ENCODE results near the gene TMX4. TPM values are rescaled to one million over a fixed set of nuclear protein-coding genes. Genes with fewer than 3 reads are reported as not detected.
"Not testable (repeated sequence)": the region's sequence is repeated elsewhere in the genome, so short reads cannot be mapped to it uniquely, and the experiment has no call there.

Gene TMX4
- total RNA-seq, 4 donors from 2014 or later, result 16.2 to 24.2 (median 21.8) TPM

DNA sequence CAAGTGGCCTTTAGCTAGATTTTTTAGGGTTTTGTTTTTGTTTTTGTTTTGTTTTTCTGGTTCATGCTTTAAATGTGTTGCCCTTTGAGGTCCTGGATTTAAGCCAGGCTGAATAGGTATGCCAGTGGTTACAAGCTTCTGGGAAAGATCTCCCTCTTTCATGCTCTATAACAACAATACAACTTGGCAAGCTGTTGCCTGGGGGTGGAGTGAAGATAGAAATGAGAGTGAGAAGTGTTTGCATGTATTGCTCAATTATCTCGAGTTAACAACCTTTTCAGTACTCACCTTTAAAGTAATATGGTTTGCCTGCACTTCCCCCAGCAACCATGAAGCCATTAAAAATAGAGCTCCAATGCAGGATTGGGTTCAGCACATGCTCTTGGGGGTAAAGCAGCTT, 60.1 kb downstream of the TMX4 start:
- Histone ChIP-seq H3K9me3 (no peaks in the 10 kb centered on the region), H3K27me3 (no peaks in the 10 kb centered on the region), H3K36me3 (no peaks in the 10 kb centered on the region), H3K4me1 (no peaks in the 10 kb centered on the region), H3K27ac (no peak overlapping the region), H3K4me3 (no peak overlapping the region)
- WGBS, result 25% methylated on average over 1 of the region's 1 CpG
- no peak for DNase-seq (ENCODE audit: low spot score in 2 of 2)
- no peak for TF ChIP-seq POLR2AphosphoS5 (IDR thresholded peaks at IDR 0.05)
- TF ChIP-seq, protein P1, sequence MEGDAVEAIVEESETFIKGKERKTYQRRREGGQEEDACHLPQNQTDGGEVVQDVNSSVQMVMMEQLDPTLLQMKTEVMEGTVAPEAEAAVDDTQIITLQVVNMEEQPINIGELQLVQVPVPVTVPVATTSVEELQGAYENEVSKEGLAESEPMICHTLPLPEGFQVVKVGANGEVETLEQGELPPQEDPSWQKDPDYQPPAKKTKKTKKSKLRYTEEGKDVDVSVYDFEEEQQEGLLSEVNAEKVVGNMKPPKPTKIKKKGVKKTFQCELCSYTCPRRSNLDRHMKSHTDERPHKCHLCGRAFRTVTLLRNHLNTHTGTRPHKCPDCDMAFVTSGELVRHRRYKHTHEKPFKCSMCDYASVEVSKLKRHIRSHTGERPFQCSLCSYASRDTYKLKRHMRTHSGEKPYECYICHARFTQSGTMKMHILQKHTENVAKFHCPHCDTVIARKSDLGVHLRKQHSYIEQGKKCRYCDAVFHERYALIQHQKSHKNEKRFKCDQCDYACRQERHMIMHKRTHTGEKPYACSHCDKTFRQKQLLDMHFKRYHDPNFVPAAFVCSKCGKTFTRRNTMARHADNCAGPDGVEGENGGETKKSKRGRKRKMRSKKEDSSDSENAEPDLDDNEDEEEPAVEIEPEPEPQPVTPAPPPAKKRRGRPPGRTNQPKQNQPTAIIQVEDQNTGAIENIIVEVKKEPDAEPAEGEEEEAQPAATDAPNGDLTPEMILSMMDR (IDR thresholded peaks at IDR 0.05), result no peak
- no peak for TF ChIP-seq POLR2A (IDR thresholded peaks at IDR 0.05)
- TF ChIP-seq EP300 (IDR thresholded peaks at IDR 0.05), result no peak

DNA sequence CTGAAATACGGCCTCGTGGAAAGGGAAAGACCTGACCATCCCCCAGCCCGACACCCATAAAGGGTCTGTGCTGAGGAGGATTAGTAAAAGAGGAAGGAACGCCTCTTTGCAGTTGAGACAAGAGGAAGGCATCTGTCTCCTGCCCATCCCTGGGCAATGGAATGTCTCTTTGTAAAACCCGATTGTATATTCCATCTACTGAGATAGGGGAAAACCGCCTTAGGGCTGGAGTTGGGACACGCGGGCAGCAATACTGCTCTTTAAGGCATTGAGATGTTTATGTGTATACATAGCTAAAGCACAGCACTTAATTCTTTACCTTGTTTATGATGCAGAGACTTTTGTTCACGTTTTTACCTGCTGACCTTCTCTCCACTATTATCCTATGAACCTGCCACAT, 63.0 kb downstream of the TMX4 start:
- not testable (repeated sequence) for H3K36me3 ChIP-seq; H3K27me3 ChIP-seq; H3K4me1 ChIP-seq; H3K9me3 ChIP-seq; H3K27ac ChIP-seq; DNase-seq (ENCODE audit: low spot score in 2 of 2); H3K4me3 ChIP-seq
- WGBS, result 68% methylated on average over 9 of the region's 9 CpGs

DNA sequence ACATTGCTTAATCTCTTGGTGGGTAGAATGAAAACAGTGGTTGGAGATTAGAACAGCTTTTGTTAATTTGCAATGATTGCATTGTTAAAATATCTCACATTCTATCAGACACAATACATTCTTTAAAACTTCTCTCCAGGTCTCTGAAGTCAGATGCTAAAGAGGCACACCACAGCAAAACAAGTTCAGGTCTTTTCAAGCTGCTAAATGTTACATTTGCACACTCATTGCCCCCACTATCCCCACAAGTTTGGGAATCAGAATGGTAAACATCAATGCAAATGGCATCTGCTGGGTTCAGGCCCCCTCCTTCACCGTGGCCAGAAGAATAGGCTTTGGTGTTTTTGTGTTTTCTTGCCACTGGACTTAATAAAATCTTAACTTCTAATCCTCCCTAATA, 69.2 kb downstream of the TMX4 start:
- TF ChIP-seq POLR2AphosphoS5 (IDR thresholded peaks at IDR 0.05) (no peak), POLR2A (IDR thresholded peaks at IDR 0.05) (no peak), EP300 (IDR thresholded peaks at IDR 0.05) (no peak)
- TF ChIP-seq, protein P1 (IDR thresholded peaks at IDR 0.05), result no peak
- H3K27ac ChIP-seq, result no peak overlapping the region
- WGBS, result 57% methylated on average over 1 of the region's 1 CpG
- no peaks in the 10 kb centered on the region for H3K27me3 ChIP-seq
- no peaks in the 10 kb centered on the region for H3K9me3 ChIP-seq
- H3K4me3 ChIP-seq, result no peak overlapping the region
- H3K4me1 ChIP-seq, result no peaks in the 10 kb centered on the region
- no peak for DNase-seq (ENCODE audit: low spot score in 2 of 2)
- H3K36me3 ChIP-seq, result no peaks in the 10 kb centered on the region

DNA sequence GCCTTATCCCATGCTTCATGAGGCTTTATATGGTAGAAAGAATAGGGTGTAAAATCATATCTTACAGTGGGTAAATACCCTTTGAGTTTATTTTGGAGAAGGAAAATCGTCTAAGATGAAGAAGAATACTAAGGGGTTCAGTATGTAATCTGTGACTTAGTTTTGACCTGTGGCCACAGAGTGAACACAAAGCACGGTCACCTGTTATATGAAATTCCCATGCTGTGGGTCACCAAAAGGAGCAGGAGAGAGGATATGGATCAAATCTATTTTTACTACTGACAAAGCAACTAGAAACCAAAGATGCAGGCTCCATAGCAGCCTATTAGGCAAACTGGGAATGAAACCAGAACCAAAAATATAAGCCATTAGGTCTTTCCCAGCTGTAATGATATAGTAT, 75.7 kb downstream of the TMX4 start:
- H3K4me3 ChIP-seq, result no peak overlapping the region
- H3K36me3 ChIP-seq, result no peaks in the 10 kb centered on the region
- no peaks in the 10 kb centered on the region for H3K27me3 ChIP-seq
- no peak for DNase-seq (ENCODE audit: low spot score in 2 of 2)
- no peaks in the 10 kb centered on the region for H3K9me3 ChIP-seq
- 33% methylated on average over 2 of the region's 2 CpGs for WGBS
- H3K4me1 ChIP-seq, result no peaks in the 10 kb centered on the region
- no peak for TF ChIP-seq POLR2A (IDR thresholded peaks at IDR 0.05)
- TF ChIP-seq POLR2AphosphoS5 (IDR thresholded peaks at IDR 0.05), result no peak
- no peak for TF ChIP-seq EP300 (IDR thresholded peaks at IDR 0.05)
- TF ChIP-seq, protein P1 (IDR thresholded peaks at IDR 0.05), result no peak
- no peak overlapping the region for H3K27ac ChIP-seq

DNA sequence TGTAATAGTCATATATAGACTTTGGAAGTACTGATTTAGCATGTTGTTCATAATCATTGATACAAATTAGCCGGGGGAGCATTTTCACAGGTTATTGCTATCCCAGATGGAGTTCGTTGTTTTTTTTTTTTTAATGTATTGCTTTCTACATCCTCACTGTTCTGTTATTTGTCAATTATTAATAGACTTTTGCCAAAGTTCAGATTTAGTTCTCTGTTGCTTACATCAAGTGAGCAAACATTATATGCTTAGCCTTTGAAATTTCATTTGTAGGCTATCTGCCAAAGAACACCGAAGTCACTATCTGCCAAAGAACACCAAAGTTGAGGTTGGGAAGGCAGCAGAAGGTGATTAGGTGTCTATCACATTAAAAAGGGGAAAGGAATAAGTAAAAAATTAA, 79.2 kb downstream of the TMX4 start, which contains the start of gene HAO1:
TSS of gene HAO1 (minus strand) at position 118 of the 400 bp plus-strand sequence. CDS start at position 82, 36 bp downstream.
- Histone ChIP-seq H3K27ac (no peak within 1 kb of the TSS), H3K4me1 (peaks cover 10% of the 10 kb centered on the region), H3K27me3 (no peaks in the 10 kb centered on the region), H3K4me3 (no peak within 1 kb of the TSS), H3K36me3 (no peaks in the 10 kb centered on the region), H3K9me3 (no peaks in the 10 kb centered on the region)
- no peak for TF ChIP-seq EP300 (IDR thresholded peaks at IDR 0.05)
- TF ChIP-seq, protein P1 (IDR thresholded peaks at IDR 0.05), result no peak
- TF ChIP-seq POLR2A (IDR thresholded peaks at IDR 0.05), result no peak
- no peak for TF ChIP-seq POLR2AphosphoS5 (IDR thresholded peaks at IDR 0.05)
- DNase-seq (ENCODE audit: low spot score in 2 of 2), result no peak
- WGBS, result 96% methylated on average over 3 of the region's 3 CpGs

DNA sequence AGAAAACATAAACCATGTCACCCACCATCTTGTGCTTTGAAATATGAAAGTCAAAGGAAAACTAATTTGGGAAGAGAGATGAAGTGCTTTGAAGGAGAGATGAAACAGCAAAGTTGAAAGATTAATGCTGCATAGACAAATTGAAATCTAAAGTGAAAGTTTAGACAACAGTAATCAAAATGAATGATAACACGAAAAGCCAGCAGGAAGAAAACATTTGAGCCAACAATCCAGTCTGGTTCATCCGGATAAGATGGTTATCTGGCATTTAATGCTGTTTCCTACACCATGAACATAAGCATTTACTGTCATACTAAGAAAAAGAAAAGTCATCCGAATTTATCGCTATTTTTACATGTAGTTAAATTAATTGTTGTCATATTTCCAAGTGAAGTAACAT, 79.9 kb downstream of the TMX4 start:
- Histone ChIP-seq H3K27ac (no peak overlapping the region), H3K27me3 (no peaks in the 10 kb centered on the region), H3K4me3 (no peak overlapping the region), H3K4me1 (peaks cover 10% of the 10 kb centered on the region), H3K36me3 (no peaks in the 10 kb centered on the region), H3K9me3 (no peaks in the 10 kb centered on the region)
- TF ChIP-seq EP300 (IDR thresholded peaks at IDR 0.05) (no peak), POLR2AphosphoS5 (IDR thresholded peaks at IDR 0.05) (no peak), POLR2A (IDR thresholded peaks at IDR 0.05) (no peak)
- TF ChIP-seq, protein P1 (IDR thresholded peaks at IDR 0.05), result no peak
- WGBS, result 62% methylated on average over 4 of the region's 4 CpGs
- DNase-seq (ENCODE audit: low spot score in 2 of 2), result no peak

Measured in suprapubic skin (tissue), 4 donors.